ENCODE results near the gene PITX2.
"Not testable (repeated sequence)": the region's sequence is repeated elsewhere in the genome, so short reads cannot be mapped to it uniquely, and the experiment has no call there.

PITX2 gene

GRCh38 chr4:110589297-110589696 is 33.6 kb downstream of the PITX2 start:
- TF ChIP-seq CTCF (IDR thresholded peaks at IDR 0.05; ENCODE audit: low read depth, low read length, missing control alignments): no peak
- DNase-seq (ENCODE audit: low read depth): no peak
- H3K4me3 ChIP-seq (ENCODE audit: low read depth, low read length): no peak overlapping the region

- TF ChIP-seq CTCF (IDR thresholded peaks at IDR 0.05; ENCODE audit: low read depth, low read length, missing control alignments): no peak
- no peak overlapping the region for H3K4me3 ChIP-seq (ENCODE audit: low read depth, low read length)
- no peak for DNase-seq (ENCODE audit: low read depth)
Observed at GRCh38 chr4:110587666-110588285, 35.1 kb downstream of the PITX2 start.

- DNase-seq (ENCODE audit: low read depth): no peak
- TF ChIP-seq CTCF (IDR thresholded peaks at IDR 0.05; ENCODE audit: low read depth, low read length, missing control alignments): peak; percentile 42
- H3K4me3 ChIP-seq (ENCODE audit: low read depth, low read length): no peak overlapping the region
Observed at GRCh38 chr4:110586131-110586850, 36.6 kb downstream of the PITX2 start.

- H3K4me3 ChIP-seq (ENCODE audit: low read depth, low read length); DNase-seq (ENCODE audit: low read depth): not testable (repeated sequence)
Observed at GRCh38 chr4:110576696-110577095, 46.2 kb downstream of the PITX2 start.

Measured in GM12864 (cell line).